Adrenal gland (tissue), 5 donors: ENCODE measurements around the gene THUMPD2.
A peak's percentile ranks its signal among the peaks of the same experiment; 100 is the strongest.

ENCODE experiments used
- CTCF ChIP-seq, 6 experiments: fragments of 450-650 bp in 4 of 6; fragments of 200-600 bp in 2 of 6; sonication (generic) in 1 of 6; IDR thresholded peaks; 1 replicate in 5 of 6; 2 replicates in 1 of 6; pipeline versions ENCODE4 v1.5.1 to v1.8.0; 2016 to 2021; ENCODE audit warnings: antibody characterized with exemption in 6 of 6, mild to moderate bottlenecking in 2 of 6, moderate library complexity in 1 of 6
- POLR2A ChIP-seq, 2 donors: fragments of 450-650 bp; IDR thresholded peaks; one replicate each; pipeline ENCODE4 v1.6.1; 2017; ENCODE audit warnings: antibody characterized with exemption in 2 of 2, mild to moderate bottlenecking in 2 of 2, moderate library complexity in 1 of 2
- donor health status: DM: no; HTN: no; CAD: no.

- TF ChIP-seq CTCF (IDR thresholded peaks at IDR 0.05), result peak; percentile 11 to 71 (median 52)
- TF ChIP-seq POLR2A (IDR thresholded peaks at IDR 0.05), result no peak
Measured at GRCh38 chr2:39696838-39697237, 82.2 kb downstream of the THUMPD2 start.
